ENCODE measurements around the gene INPP5E. TPM values are rescaled to one million over a fixed set of nuclear protein-coding genes. Genes with fewer than 3 reads are reported as not detected.

Gene INPP5E
- total RNA-seq, 1 donor from 2014 or later = 9.8 TPM

GRCh38 chr9:136482793-136483588 lies 43.3 kb upstream of the INPP5E start, which contains the start of gene SEC16A:
TSS of gene SEC16A (minus strand) at chr9:136483040. CDS start at chr9:136477615, 5,425 bp downstream.
- intact Hi-C loops (cut with DNase I) = no loop called here
- H3K4me1 ChIP-seq = peaks cover 31% of the 10 kb centered on the region
- no peaks in the 10 kb centered on the region for H3K36me3 ChIP-seq
- H3K4me3 ChIP-seq = peak within 1 kb of the TSS; percentile 70 to 96
- peak within 1 kb of the TSS; percentile 96 for H3K27ac ChIP-seq
- DNase-seq (ENCODE audit: extremely low spot score in 2 of 2) = peak; percentile 99
- H3K9me3 ChIP-seq = no peaks in the 10 kb centered on the region
- TF ChIP-seq, protein P1, sequence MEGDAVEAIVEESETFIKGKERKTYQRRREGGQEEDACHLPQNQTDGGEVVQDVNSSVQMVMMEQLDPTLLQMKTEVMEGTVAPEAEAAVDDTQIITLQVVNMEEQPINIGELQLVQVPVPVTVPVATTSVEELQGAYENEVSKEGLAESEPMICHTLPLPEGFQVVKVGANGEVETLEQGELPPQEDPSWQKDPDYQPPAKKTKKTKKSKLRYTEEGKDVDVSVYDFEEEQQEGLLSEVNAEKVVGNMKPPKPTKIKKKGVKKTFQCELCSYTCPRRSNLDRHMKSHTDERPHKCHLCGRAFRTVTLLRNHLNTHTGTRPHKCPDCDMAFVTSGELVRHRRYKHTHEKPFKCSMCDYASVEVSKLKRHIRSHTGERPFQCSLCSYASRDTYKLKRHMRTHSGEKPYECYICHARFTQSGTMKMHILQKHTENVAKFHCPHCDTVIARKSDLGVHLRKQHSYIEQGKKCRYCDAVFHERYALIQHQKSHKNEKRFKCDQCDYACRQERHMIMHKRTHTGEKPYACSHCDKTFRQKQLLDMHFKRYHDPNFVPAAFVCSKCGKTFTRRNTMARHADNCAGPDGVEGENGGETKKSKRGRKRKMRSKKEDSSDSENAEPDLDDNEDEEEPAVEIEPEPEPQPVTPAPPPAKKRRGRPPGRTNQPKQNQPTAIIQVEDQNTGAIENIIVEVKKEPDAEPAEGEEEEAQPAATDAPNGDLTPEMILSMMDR (IDR thresholded peaks at IDR 0.05) = no peak
- peak in 1 of 2 donors; percentile 77 for TF ChIP-seq POLR2A (IDR thresholded peaks at IDR 0.05)
- peak in 1 of 2 donors; percentile 47 for TF ChIP-seq POLR2AphosphoS5 (IDR thresholded peaks at IDR 0.05; ENCODE audit: insufficient read depth in 1 of 2, low read depth in 1 of 2)
- no peaks in the 10 kb centered on the region for H3K27me3 ChIP-seq

GRCh38 chr9:136482046-136482792 lies 42.6 kb upstream of the INPP5E start:
- Histone ChIP-seq H3K36me3 (peaks cover 0 to 4% of the 10 kb centered on the region in 2 donors), H3K27me3 (no peaks in the 10 kb centered on the region), H3K27ac (peak overlapping the region; percentile 96), H3K4me1 (peaks cover 31% of the 10 kb centered on the region), H3K4me3 (peak overlapping the region; percentile 70 to 96), H3K9me3 (no peaks in the 10 kb centered on the region)
- intact Hi-C loops (cut with DNase I) = no loop called here
- no peak for DNase-seq (ENCODE audit: extremely low spot score in 2 of 2)
- TF ChIP-seq, protein P1 (IDR thresholded peaks at IDR 0.05) = no peak
- TF ChIP-seq POLR2AphosphoS5 (IDR thresholded peaks at IDR 0.05; ENCODE audit: insufficient read depth in 1 of 2, low read depth in 1 of 2) (no peak), POLR2A (IDR thresholded peaks at IDR 0.05) (no peak)

GRCh38 chr9:136481558-136481957 lies 41.9 kb upstream of the INPP5E start:
- H3K36me3 ChIP-seq = peaks cover 0 to 11% of the 10 kb centered on the region in 2 donors
- no peak for DNase-seq (ENCODE audit: extremely low spot score in 2 of 2)
- no peaks in the 10 kb centered on the region for H3K27me3 ChIP-seq
- H3K9me3 ChIP-seq = no peaks in the 10 kb centered on the region
- intact Hi-C loops (cut with DNase I) = no loop called here
- TF ChIP-seq POLR2A (IDR thresholded peaks at IDR 0.05) = no peak
- TF ChIP-seq, protein P1 (IDR thresholded peaks at IDR 0.05) = no peak
- peaks cover 31% of the 10 kb centered on the region for H3K4me1 ChIP-seq
- no peak overlapping the region for H3K27ac ChIP-seq
- H3K4me3 ChIP-seq = peak overlapping the region in 1 of 2 donors; percentile 96

DNA sequence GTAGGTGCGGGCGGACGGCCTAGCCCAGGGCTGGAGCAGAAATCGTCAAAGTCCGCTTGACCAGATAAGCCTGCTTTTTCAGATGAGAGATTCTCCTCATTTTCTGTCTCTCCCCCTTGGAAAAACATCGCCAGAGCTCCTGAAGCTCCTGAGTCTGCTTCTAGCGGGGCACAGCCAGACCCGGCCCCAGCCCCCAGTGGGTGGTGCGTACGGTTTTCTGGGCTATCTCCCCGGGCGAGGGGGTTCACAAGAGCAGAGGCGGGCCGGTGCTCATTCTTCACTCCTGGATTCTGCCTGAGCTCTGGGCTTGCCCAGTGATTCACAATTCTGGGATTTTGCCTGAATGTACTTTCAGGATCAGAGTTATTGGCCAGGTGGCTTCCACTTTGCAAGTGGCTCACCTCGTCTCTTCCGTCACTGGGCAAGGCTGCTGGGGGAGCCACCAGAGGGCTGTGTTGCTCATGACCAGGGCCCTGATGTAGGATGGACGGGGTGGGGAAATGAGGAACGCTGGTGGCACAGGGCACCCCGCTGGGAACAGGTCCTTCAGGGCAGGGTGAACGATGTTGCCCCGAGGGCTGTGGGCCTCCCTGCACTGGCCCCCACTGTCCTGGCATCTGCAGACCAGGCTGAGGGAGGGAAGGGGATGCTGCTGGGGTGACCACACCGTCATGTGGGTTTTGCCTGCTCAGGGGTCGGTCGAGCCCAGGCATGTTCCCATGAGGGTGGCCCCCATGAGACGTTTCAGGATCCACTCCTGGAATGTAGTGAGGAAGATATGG lies 36.9 kb upstream of the INPP5E start:
- H3K9me3 ChIP-seq = no peaks in the 10 kb centered on the region
- H3K4me1 ChIP-seq = peaks cover 7% of the 10 kb centered on the region
- TF ChIP-seq POLR2A (IDR thresholded peaks at IDR 0.05) = no peak
- no peak overlapping the region for H3K4me3 ChIP-seq
- intact Hi-C loops (cut with DNase I) = no loop called here
- H3K27me3 ChIP-seq = no peaks in the 10 kb centered on the region
- H3K36me3 ChIP-seq = peaks cover 0 to 58% of the 10 kb centered on the region in 2 donors
- H3K27ac ChIP-seq = no peak overlapping the region
- DNase-seq (ENCODE audit: extremely low spot score in 2 of 2) = no peak

All from vagina (tissue), 2 donors.